ENCODE measurements around the gene FOSL1. TPM values are rescaled to one million over a fixed set of nuclear protein-coding genes. Genes with fewer than 3 reads are reported as not detected.

Gene FOSL1
- total RNA-seq, 6 experiments from 2014 or later, result 0.35 to 1.2 (median 0.89) TPM; not detected in 2

DNA sequence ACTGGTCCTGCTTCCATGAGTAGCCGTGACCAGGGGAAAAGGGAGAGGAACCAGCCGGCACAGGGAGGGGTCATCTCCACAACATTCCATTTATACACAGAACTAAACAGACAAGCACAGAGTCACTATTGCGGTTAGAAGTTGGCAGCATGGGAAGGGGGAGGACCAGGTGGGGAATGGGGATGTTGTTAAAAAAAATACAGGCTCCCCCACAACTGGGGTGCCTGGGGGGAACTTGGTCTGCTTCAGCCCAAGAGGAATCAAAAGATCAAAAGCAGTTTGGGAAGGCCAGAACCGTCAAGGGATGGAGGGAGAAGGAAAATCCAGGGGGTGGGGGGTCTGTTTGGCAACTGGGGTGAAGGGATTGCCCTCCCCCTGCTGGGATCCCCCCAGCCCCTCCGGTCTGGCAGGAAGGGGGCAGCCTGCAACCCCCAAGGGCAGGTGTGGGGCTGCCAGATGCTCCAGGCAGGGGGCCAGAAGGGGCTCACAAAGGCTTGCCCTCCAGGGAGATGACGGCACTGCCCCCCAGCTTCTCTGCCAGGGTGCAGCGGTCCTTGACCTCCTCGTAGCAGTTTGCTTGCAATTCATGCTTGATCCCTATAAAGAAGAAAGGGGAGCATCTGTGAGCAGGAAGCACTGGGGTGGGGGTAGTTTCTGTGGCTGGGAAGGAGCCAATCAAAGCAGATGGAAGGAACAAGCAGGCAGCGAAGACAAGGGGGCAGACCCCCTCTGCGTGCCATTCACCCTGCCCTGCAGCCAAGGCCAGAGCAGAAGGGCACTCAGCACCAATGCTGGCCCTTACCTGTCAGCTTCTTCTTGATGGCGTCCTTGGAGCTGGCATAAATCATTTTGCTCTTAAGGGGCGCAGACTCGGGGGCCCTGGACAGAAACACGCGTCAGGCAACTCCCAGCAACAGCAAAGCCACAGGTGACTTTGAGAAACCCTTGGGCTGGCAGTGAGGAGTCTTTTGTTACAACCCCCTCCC lies 45.0 kb downstream of the FOSL1 start:
- Histone ChIP-seq H3K4me1 (peaks cover 0 to 17% (median 4%) of the 10 kb centered on the region in 4 donors), H3K36me3 (peaks cover 6 to 38% (median 21%) of the 10 kb centered on the region in 4 donors), H3K9me3 (no peaks in the 10 kb centered on the region), H3K27me3 (no peaks in the 10 kb centered on the region), H3K27ac (no peak overlapping the region), H3K4me3 (no peak overlapping the region)
- intact Hi-C loops (cut with DNase I), result no loop called here
- 78% methylated on average over 3 of the region's 15 CpGs for WGBS (ENCODE audit: insufficient coverage, low coverage, low lambda C conversion rate, missing lambda C conversion rate)
- DNase-seq (peak in 2 of 3 donors; percentile 6 to 53), ATAC-seq (no peak)
- TF ChIP-seq POLR2A (IDR thresholded peaks at IDR 0.05), result no peak
- TF ChIP-seq, protein P1, sequence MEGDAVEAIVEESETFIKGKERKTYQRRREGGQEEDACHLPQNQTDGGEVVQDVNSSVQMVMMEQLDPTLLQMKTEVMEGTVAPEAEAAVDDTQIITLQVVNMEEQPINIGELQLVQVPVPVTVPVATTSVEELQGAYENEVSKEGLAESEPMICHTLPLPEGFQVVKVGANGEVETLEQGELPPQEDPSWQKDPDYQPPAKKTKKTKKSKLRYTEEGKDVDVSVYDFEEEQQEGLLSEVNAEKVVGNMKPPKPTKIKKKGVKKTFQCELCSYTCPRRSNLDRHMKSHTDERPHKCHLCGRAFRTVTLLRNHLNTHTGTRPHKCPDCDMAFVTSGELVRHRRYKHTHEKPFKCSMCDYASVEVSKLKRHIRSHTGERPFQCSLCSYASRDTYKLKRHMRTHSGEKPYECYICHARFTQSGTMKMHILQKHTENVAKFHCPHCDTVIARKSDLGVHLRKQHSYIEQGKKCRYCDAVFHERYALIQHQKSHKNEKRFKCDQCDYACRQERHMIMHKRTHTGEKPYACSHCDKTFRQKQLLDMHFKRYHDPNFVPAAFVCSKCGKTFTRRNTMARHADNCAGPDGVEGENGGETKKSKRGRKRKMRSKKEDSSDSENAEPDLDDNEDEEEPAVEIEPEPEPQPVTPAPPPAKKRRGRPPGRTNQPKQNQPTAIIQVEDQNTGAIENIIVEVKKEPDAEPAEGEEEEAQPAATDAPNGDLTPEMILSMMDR (IDR thresholded peaks at IDR 0.05), result no peak

DNA sequence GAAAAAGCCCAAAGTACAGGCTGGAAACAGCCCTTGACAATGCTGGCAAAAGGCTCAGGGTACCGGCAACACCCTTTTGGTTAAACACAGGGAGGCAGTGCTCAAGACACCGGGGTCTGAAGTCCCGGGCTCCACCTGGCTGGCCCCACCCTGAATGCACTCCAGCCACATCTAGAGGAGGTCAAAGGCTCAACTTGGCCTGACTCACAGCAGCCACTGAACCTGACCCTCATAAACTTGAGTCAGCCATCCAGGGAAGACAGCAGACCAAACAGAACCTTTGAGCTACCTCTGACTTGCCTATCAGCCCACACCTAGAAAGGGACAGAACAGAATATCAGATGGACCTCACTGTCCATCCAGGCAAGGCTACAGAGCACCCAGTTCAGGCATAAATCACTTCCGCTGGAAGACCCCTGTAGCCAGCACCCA lies 46.0 kb downstream of the FOSL1 start:
- H3K27me3 ChIP-seq, result no peaks in the 10 kb centered on the region
- H3K9me3 ChIP-seq, result no peaks in the 10 kb centered on the region
- WGBS (ENCODE audit: insufficient coverage, low coverage, low lambda C conversion rate, missing lambda C conversion rate), result 87% methylated on average over 3 of the region's 4 CpGs
- no peak overlapping the region for H3K27ac ChIP-seq
- H3K4me3 ChIP-seq, result no peak overlapping the region
- TF ChIP-seq POLR2A (IDR thresholded peaks at IDR 0.05), result no peak
- TF ChIP-seq, protein P1 (IDR thresholded peaks at IDR 0.05), result no peak
- peaks cover 0 to 16% (median 4%) of the 10 kb centered on the region in 4 donors for H3K4me1 ChIP-seq
- ATAC-seq, result no peak
- no peak for DNase-seq
- peaks cover 6 to 38% (median 21%) of the 10 kb centered on the region in 4 donors for H3K36me3 ChIP-seq
- intact Hi-C loops (cut with DNase I), result no loop called here

DNA sequence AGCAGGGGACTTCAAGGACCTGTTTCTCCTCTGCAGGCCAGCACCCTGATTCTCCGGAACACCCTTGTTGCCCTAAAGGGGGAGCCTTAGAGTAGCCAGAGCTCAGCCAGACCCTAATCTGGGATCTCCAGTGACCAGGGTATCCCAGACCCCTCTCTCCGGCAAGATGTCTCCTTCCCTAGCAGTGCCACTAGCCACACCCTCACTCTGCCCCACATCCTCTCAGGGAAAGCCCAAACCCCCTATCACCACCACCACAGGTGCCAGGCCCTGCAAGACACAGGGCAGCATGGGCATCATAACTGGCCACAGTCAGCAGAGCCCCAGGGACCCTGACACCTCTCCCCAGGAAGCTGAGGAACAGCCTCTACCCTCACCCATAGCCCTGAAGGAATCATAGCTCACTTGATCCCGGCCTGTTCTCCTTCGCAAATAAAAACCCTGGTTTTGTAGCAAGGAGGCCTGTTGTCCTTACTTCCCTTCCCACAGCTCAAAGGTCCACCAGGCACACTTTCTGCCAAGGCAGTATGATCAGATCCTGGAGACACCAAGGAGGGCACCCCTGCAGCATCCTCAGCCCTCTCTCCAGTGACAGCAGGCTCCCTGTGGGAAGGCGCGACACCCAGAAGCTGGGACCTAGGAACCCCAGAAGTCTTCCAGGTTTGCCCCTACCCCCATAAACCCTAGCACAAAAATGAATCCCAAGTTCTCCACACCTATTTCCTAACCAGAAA lies 46.8 kb downstream of the FOSL1 start:
- Histone ChIP-seq H3K27ac (no peak overlapping the region), H3K9me3 (no peaks in the 10 kb centered on the region), H3K4me1 (peaks cover 0 to 9% (median 4%) of the 10 kb centered on the region in 4 donors), H3K36me3 (peaks cover 6 to 38% (median 21%) of the 10 kb centered on the region in 4 donors), H3K27me3 (no peaks in the 10 kb centered on the region), H3K4me3 (no peak overlapping the region)
- no peak for DNase-seq
- 100% methylated on average over 2 of the region's 6 CpGs for WGBS (ENCODE audit: insufficient coverage, low coverage, low lambda C conversion rate, missing lambda C conversion rate)
- no peak for ATAC-seq
- TF ChIP-seq, protein P1 (IDR thresholded peaks at IDR 0.05), result no peak
- TF ChIP-seq POLR2A (IDR thresholded peaks at IDR 0.05), result no peak
- intact Hi-C loops (cut with DNase I), result no loop called here

DNA sequence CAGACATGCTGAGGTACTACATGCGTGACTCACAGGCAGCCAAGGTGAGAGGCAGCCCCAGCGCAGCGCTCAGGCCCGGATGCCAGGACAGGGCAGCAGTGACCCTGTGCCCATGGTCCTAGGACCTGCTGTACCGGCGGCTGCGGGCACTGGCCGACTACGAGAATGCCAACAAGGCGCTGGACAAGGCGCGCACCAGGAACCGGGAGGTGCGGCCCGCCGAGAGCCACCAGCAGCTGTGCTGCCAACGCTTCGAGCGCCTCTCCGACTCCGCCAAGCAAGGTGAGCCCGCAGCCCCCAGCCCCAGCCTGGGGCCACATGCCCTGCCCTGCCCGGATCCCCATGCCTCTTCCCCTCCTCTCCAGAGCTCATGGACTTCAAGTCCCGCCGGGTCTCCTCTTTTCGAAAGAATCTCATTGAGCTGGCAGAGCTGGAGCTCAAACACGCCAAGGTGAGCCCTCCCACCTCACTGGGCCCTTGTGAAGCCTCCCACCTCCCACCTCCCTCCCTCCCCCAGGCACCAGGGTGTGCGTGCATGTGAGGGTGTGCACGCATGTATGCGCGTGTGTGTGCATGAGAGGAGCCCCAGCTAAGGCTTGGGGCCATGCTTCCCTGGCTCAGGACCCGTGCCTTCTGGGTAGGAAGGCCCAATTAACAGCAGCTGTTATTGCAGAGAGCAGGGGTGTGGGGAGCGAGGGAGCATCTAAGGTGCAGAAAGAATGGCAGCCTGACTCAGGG lies 47.5 kb downstream of the FOSL1 start:
- Histone ChIP-seq H3K4me1 (peaks cover 0 to 9% (median 4%) of the 10 kb centered on the region in 4 donors), H3K27me3 (no peaks in the 10 kb centered on the region), H3K9me3 (no peaks in the 10 kb centered on the region), H3K36me3 (peaks cover 6 to 38% (median 21%) of the 10 kb centered on the region in 4 donors), H3K4me3 (no peak overlapping the region), H3K27ac (no peak overlapping the region)
- 88% methylated on average over 6 of the region's 33 CpGs for WGBS (ENCODE audit: insufficient coverage, low coverage, low lambda C conversion rate, missing lambda C conversion rate)
- no peak for ATAC-seq
- DNase-seq, result peak in 1 of 3 donors; percentile 55
- TF ChIP-seq POLR2A (IDR thresholded peaks at IDR 0.05), result no peak
- TF ChIP-seq, protein P1 (IDR thresholded peaks at IDR 0.05), result no peak
- intact Hi-C loops (cut with DNase I), result no loop called here
